ENCODE results near the gene CABP2.
A peak's percentile ranks its signal among the peaks of the same experiment; 100 is the strongest.
"Not testable (repeated sequence)": the region's sequence is repeated elsewhere in the genome, so short reads cannot be mapped to it uniquely, and the experiment has no call there.

The CABP2 gene

GRCh38 chr11:67561971-67562619 lies 38.8 kb upstream of the CABP2 start:
- TF ChIP-seq, protein P1, sequence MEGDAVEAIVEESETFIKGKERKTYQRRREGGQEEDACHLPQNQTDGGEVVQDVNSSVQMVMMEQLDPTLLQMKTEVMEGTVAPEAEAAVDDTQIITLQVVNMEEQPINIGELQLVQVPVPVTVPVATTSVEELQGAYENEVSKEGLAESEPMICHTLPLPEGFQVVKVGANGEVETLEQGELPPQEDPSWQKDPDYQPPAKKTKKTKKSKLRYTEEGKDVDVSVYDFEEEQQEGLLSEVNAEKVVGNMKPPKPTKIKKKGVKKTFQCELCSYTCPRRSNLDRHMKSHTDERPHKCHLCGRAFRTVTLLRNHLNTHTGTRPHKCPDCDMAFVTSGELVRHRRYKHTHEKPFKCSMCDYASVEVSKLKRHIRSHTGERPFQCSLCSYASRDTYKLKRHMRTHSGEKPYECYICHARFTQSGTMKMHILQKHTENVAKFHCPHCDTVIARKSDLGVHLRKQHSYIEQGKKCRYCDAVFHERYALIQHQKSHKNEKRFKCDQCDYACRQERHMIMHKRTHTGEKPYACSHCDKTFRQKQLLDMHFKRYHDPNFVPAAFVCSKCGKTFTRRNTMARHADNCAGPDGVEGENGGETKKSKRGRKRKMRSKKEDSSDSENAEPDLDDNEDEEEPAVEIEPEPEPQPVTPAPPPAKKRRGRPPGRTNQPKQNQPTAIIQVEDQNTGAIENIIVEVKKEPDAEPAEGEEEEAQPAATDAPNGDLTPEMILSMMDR (IDR thresholded peaks at IDR 0.05; ENCODE audit: insufficient read depth, low read depth, low read length, missing control alignments), result no peak
- peak; percentile 29 for DNase-seq (ENCODE audit: low read depth)
- no peak overlapping the region for H3K4me3 ChIP-seq (ENCODE audit: low read length)

DNA sequence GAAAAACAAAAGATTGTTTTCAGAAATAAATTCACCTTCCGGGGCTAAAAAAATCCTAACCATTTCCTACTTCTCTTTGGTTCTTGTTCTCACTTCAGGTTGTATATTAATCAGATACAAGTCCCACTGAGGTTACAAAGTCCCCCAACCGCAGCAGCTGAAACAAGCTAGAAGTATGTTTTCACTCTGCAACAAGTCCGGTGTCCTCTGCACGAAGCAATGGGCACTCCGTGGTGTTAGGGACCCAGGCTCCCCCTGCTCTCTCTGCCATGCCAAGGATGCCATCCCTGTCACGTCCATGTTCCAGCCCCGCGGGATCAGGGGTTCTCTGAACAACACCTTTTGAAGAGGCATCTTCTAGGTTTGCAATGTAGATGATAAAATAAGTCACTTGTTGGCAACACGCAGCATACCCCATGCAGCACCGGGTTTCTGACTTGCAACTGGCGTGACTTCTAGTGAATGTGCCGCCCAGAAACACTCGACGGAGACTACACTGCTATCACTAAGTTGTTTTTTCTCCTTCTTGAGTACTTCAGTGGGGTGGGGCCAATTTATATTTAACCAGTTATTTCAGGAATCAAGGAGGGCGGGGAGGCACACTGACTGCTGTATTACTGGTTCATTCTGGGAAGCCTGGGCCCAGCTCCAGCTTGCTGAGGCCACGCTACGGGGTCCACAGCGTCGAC lies 35.0 kb upstream of the CABP2 start:
- TF ChIP-seq, protein P1 (IDR thresholded peaks at IDR 0.05; ENCODE audit: insufficient read depth, low read depth, low read length, missing control alignments), result no peak
- no peak overlapping the region for H3K4me3 ChIP-seq (ENCODE audit: low read length)
- peak; percentile 11 for DNase-seq (ENCODE audit: low read depth)

DNA sequence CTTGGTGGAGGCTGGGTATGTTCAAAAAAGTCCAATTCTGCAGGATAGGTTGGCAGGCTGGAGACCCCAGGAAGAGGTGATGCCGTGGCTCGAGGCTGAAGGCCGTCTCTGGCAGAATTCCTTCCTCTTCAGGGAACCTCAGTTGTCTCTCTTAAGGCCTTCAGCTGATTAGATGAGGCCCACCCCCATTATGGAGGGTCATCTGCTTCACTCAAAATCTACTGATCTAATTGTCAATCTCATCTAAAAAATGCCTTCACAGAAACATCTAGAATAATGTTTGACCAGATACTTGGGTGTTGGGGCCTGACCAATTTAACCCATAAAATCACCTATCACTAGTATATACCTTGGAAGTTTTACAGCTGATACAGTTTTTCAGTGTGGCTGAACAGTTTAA lies 33.0 kb upstream of the CABP2 start:
- no peak for DNase-seq (ENCODE audit: low read depth)
- TF ChIP-seq, protein P1 (IDR thresholded peaks at IDR 0.05; ENCODE audit: insufficient read depth, low read depth, low read length, missing control alignments), result no peak
- H3K4me3 ChIP-seq (ENCODE audit: low read length), result no peak overlapping the region

DNA sequence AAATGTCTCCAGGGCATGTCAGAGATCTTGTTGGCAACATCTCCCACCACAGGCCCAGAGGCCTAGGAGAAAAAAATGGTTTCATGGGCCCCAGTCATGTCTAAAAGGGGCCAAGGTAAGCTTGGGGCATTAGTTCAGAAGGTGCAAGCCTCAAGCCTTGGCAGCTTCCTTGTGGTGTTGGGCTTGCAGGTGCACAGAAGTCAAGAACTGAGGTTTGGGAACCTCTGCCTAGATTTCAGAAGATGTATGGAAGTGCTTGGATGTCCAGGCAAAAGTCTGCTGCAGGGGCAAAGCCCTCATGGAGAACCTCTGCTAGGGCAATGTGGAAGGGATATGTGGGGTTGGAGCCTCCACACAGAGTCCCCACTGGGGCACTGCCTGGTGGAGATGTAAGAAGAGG lies 28.5 kb upstream of the CABP2 start:
- H3K4me3 ChIP-seq (ENCODE audit: low read length); DNase-seq (ENCODE audit: low read depth): not testable (repeated sequence)

GRCh38 chr11:67551127-67551526 lies 27.9 kb upstream of the CABP2 start:
- TF ChIP-seq, protein P1 (IDR thresholded peaks at IDR 0.05; ENCODE audit: insufficient read depth, low read depth, low read length, missing control alignments), result no peak
- no peak overlapping the region for H3K4me3 ChIP-seq (ENCODE audit: low read length)
- DNase-seq (ENCODE audit: low read depth), result no peak

DNA sequence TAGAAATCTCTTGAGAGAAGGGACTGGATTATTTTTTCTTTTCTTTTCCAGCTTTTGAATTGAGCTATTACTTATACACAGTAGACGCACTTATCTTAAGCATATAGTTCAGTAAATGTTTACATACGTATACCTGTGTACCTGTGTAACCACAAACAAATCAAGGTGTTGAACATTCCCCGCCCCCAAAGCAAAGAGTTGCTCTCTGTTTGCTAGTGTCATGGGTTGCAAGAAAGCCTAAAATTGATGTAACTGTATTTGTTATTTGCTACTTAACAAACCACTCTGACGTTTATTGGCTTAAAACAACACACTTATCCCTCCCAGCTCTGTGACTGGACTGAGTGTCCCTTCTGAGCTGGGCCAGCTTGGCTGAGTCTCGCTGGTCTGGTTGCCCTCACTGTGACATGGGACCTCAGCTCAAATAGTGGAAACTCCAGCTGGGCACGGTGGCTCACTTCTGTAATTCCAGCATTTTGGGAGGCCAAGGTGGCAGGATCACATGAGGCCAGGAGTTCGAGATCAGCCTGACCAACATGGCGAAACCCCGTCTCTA lies 25.4 kb upstream of the CABP2 start:
- DNase-seq (ENCODE audit: low read depth), result no peak
- TF ChIP-seq, protein P1 (IDR thresholded peaks at IDR 0.05; ENCODE audit: insufficient read depth, low read depth, low read length, missing control alignments), result no peak
- H3K4me3 ChIP-seq (ENCODE audit: low read length), result no peak overlapping the region

DNA sequence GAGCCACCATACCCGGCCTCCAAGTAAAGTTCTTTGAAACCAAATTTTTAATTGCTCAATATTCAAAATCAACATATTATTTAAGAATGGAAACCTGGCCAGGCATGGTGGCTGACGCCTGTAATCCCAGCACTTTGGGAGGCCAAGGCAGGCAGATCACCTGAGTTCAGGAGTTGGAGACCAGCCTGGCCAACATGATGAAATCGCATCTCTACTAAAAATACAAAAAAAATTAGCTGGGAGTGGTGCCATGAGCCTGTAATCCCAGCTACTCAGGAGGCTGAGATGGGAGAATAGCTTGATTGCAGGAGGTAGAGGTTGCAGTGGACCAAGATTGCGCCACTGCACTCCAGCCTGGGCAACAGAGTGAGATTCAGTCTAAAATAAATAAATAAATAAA lies 24.9 kb upstream of the CABP2 start:
- DNase-seq (ENCODE audit: low read depth); H3K4me3 ChIP-seq (ENCODE audit: low read length): not testable (repeated sequence)

- DNase-seq (ENCODE audit: low read depth), result no peak
Measured at GRCh38 chr11:67545280-67545679, 22.0 kb upstream of the CABP2 start.

More at GRCh38 chr11:67545280-67545679, 22.0 kb upstream of the CABP2 start:
- TF ChIP-seq, protein P1 (IDR thresholded peaks at IDR 0.05; ENCODE audit: insufficient read depth, low read depth, low read length, missing control alignments), result no peak
- no peak overlapping the region for H3K4me3 ChIP-seq (ENCODE audit: low read length)

Data from epithelial cell of esophagus (primary cell).